ENCODE results near the gene UTS2. TPM values are rescaled to one million over a fixed set of nuclear protein-coding genes. Genes with fewer than 3 reads are reported as not detected.
A peak's percentile ranks its signal among the peaks of the same experiment; 100 is the strongest.

UTS2 gene
- total and polyA plus RNA-seq, 3 experiments from 2014 or later: 0.27 to 10.0 TPM; not detected in 1

DNA sequence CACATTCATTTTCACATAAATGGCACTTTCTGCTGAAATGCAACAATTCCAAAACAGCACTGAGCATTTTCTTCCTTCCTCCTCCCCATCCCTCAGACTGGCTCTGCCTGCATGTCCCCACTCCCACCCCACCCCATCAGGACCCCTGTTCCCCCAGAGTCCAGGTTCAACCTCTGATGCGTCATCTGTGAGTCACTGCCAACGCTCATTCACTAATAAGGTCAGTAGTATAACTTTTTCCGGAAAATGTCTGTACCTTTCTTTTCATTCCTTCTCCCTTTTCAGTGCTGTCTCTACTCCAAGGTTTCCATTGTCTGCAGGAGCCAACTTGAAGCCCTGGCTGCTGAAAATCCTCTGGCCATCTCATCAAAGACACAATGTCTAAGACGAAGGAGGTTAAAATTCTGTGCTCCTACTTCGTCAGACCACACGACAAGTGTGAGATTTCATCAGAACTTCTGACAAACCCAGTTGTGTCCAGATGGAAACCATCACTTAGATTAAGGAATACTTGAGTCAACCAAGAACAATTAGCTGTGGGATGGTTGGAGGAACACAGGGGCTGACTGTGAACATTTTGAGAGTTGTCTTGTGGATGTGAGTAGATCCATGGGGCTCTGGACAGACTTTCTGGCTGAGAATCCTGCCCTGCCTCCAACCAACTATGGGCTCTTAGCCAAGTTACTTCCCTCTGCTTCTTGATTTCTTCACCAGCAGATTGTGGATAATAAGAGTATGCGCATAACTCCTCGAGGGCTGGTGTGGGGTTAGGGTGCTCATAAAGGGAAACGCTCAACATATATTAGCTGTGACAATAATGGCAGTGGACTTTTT lies 35.6 kb upstream of the UTS2 start:
- ChIA-PET POLR2A (interaction anchor here (0.5 kb wide), 1 partner anchor 20 kb away, joined by 3 read pairs; no protein-coding TSS in a partner anchor), CTCF (no interaction called here)
- Histone ChIP-seq H3K9me3 (ENCODE audit: low read length) (no peaks in the 10 kb centered on the region), H3K27me3 (ENCODE audit: insufficient read depth, low read length, poor library complexity, severe bottlenecking) (no peaks in the 10 kb centered on the region), H3K27ac (ENCODE audit: low read depth, low read length) (no peak overlapping the region), H3K36me3 (ENCODE audit: insufficient read depth, low read length) (no peaks in the 10 kb centered on the region), H3K4me3 (ENCODE audit: low read length) (no peak overlapping the region), H3K4me1 (ENCODE audit: insufficient read depth, low read length) (no peaks in the 10 kb centered on the region)
- Mint-ChIP-seq H3K27ac (peak overlapping the region in 1 of 8 donors; percentile 43), H3K27me3 (peaks cover 18 to 37% of the 10 kb centered on the region in 2 donors), H3K4me3 (no peak overlapping the region), H3K4me1 (no peaks in the 10 kb centered on the region), H3K36me3 (peaks cover 0 to 2% (median 0%) of the 10 kb centered on the region in 3 donors), H3K9me3 (no peaks in the 10 kb centered on the region)
- no peak for DNase-seq

DNA sequence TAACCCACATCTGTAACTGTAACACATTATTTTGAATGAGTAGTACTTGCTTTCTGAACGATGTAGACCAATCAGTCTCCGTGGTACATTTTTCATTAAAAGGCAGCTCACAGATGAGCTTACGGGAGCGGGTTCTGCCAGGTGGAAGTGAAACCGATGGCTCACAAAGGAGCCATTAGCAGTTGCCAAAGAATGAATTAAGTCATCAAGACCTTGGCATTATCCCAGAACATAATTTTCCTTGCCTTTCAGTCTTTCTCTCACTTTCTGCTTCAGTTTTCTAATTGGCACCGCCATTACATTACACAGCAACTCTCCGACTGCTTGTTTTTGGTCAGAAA lies 33.5 kb upstream of the UTS2 start:
- no peak overlapping the region for H3K4me3 ChIP-seq (ENCODE audit: low read length)
- no peaks in the 10 kb centered on the region for H3K36me3 ChIP-seq (ENCODE audit: insufficient read depth, low read length)
- Mint-ChIP-seq H3K4me1 (no peaks in the 10 kb centered on the region), H3K27me3 (peaks cover 18 to 37% of the 10 kb centered on the region in 2 donors), H3K27ac (no peak overlapping the region), H3K4me3 (no peak overlapping the region), H3K9me3 (no peaks in the 10 kb centered on the region), H3K36me3 (peaks cover 0 to 2% (median 0%) of the 10 kb centered on the region in 3 donors)
- POLR2A ChIA-PET: no interaction called here
- no peak for DNase-seq
- CTCF ChIA-PET: no interaction called here
- no peaks in the 10 kb centered on the region for H3K4me1 ChIP-seq (ENCODE audit: insufficient read depth, low read length)
- H3K9me3 ChIP-seq (ENCODE audit: low read length): no peaks in the 10 kb centered on the region
- H3K27me3 ChIP-seq (ENCODE audit: insufficient read depth, low read length, poor library complexity, severe bottlenecking): no peaks in the 10 kb centered on the region
- no peak overlapping the region for H3K27ac ChIP-seq (ENCODE audit: low read depth, low read length)

DNA sequence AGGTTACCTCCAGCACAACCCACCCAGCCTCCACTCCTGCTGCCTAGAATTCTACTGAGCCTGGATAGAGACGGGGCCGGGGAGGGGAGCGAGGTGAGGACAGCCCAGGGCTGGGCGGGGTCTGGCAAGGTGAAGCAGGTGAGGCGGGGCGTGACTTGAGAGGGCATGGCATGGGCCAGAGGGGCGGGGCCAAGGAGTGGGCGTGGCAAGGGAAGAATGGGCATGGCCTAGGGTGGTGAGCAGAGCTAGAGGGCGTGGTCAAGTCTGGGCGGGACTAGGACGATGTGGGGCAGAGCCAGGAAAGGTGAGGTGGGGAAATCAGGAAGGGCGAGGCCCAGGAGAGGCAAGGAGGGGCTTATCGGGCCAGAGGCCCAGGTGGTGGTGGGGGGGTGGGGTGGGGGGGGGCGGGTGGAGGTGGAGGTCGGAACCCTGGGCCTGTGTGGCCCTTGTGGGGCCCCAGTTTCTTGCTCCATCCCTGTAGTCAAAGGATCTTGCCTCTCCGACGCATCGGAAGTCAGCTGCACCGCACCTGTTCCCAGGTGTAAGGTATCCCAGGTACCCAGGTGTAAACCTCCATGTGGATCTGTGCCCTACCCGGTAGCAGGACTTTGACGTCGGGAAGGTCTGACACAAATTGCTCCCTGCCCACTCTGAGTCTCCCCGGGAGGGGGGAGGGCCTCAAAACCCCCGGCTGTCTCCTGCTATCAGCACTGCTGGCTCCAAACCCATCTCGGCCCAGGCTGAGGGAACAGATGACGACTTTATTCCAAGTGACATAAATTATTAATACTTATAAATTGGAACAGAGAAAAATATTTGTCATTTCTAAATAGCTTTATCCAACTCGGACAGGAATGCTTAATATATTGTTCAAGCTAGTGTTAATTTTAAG lies 32.9 kb upstream of the UTS2 start:
- H3K9me3 Mint-ChIP-seq: no peaks in the 10 kb centered on the region
- POLR2A ChIA-PET: no interaction called here

DNA sequence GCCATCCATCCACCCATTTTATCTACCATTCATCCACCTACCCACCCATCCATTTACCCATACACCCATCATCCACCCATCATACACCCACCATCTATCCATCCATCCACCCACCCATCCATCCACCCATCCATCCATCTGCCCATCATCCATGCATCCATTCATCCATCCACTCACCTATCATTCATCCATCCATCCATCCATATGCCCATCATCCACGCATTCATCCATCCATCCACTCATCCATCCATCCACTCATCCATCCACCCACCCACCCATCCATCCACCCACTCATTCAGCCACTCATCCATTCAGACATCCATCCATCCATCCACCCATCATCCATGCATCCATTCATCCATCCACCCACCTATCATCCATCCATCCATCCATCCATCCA lies 31.9 kb upstream of the UTS2 start:
- ChIA-PET CTCF (no interaction called here), POLR2A (no interaction called here)
- Mint-ChIP-seq H3K27ac (peak overlapping the region in 1 of 8 donors; percentile 70), H3K9me3 (no peaks in the 10 kb centered on the region), H3K4me3 (no peak overlapping the region), H3K27me3 (peaks cover 15 to 32% of the 10 kb centered on the region in 2 donors), H3K36me3 (no peaks in the 10 kb centered on the region), H3K4me1 (no peaks in the 10 kb centered on the region)
- no peak for DNase-seq
- Histone ChIP-seq H3K27me3 (ENCODE audit: insufficient read depth, low read length, poor library complexity, severe bottlenecking) (no peaks in the 10 kb centered on the region), H3K4me3 (ENCODE audit: low read length) (no peak overlapping the region), H3K36me3 (ENCODE audit: insufficient read depth, low read length) (no peaks in the 10 kb centered on the region), H3K9me3 (ENCODE audit: low read length) (no peaks in the 10 kb centered on the region), H3K27ac (ENCODE audit: low read depth, low read length) (no peak overlapping the region), H3K4me1 (ENCODE audit: insufficient read depth, low read length) (no peaks in the 10 kb centered on the region)

More for the DNA sequence above, 32.9 kb upstream of the UTS2 start:
- Mint-ChIP-seq H3K4me1 (no peaks in the 10 kb centered on the region), H3K27ac (no peak overlapping the region), H3K36me3 (no peaks in the 10 kb centered on the region), H3K4me3 (no peak overlapping the region), H3K27me3 (peaks cover 18 to 37% of the 10 kb centered on the region in 2 donors)
- H3K27me3 ChIP-seq (ENCODE audit: insufficient read depth, low read length, poor library complexity, severe bottlenecking): no peaks in the 10 kb centered on the region
- peak in 2 of 5 donors; percentile 2 to 51 for DNase-seq
- H3K36me3 ChIP-seq (ENCODE audit: insufficient read depth, low read length): no peaks in the 10 kb centered on the region
- no peaks in the 10 kb centered on the region for H3K4me1 ChIP-seq (ENCODE audit: insufficient read depth, low read length)
- no peaks in the 10 kb centered on the region for H3K9me3 ChIP-seq (ENCODE audit: low read length)
- no peak overlapping the region for H3K4me3 ChIP-seq (ENCODE audit: low read length)
- no peak overlapping the region for H3K27ac ChIP-seq (ENCODE audit: low read depth, low read length)
- CTCF ChIA-PET: no interaction called here

DNA sequence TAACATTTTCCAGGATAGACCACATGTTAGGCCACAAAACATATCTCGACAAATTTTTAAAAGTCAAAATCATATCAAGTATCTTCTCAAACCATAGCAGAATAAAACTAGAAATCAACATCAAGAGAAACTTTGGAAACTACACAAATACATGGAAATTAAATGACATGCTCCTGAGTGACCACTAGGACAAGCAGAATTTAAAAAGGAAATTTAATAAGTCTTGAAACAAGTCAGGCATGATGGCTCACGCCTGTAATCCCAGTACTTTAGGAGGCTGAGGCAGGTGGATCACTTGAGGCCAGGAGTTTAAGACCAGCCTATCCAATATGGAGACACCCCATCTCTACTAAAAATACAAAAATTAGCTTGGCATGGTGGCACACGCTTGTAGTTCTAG lies 26.4 kb upstream of the UTS2 start:
- DNase-seq: no peak
- H3K27me3 Mint-ChIP-seq: peaks cover 7 to 17% of the 10 kb centered on the region in 2 donors
- H3K36me3 Mint-ChIP-seq: peaks cover 0 to 17% (median 3%) of the 10 kb centered on the region in 3 donors
- no peaks in the 10 kb centered on the region for H3K9me3 ChIP-seq (ENCODE audit: low read length)
- POLR2A ChIA-PET: no interaction called here
- H3K27me3 ChIP-seq (ENCODE audit: insufficient read depth, low read length, poor library complexity, severe bottlenecking): no peaks in the 10 kb centered on the region
- no peaks in the 10 kb centered on the region for H3K4me1 ChIP-seq (ENCODE audit: insufficient read depth, low read length)
- peaks cover 0 to 6% (median 0%) of the 10 kb centered on the region in 3 donors for H3K4me1 Mint-ChIP-seq
- no peak overlapping the region for H3K4me3 Mint-ChIP-seq
- H3K4me3 ChIP-seq (ENCODE audit: low read length): no peak overlapping the region
- H3K27ac Mint-ChIP-seq: no peak overlapping the region
- peaks cover 8 to 13% (median 12%) of the 10 kb centered on the region in 5 donors for H3K9me3 Mint-ChIP-seq
- CTCF ChIA-PET: no interaction called here
- H3K27ac ChIP-seq (ENCODE audit: low read depth, low read length): no peak overlapping the region
- no peaks in the 10 kb centered on the region for H3K36me3 ChIP-seq (ENCODE audit: insufficient read depth, low read length)

DNA sequence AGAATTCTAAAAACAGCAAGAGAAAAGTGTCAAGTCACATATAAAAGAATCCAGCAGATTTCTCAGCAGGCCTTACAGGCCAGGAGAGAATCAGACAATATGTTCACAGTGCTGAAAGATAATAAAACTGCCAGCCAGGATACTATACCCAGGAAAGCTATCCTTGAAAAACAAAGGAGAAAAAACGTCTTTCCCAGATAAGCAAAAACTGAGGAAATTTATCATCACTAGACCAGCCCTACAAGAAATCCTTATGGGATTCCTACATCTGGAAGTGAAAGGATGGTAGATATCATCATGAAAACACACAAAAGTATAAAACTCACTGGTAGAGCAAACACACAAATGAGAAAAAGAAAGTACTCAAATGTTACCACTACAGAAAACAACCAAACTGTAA lies 25.2 kb upstream of the UTS2 start:
- Histone ChIP-seq H3K4me1 (ENCODE audit: insufficient read depth, low read length) (no peaks in the 10 kb centered on the region), H3K27ac (ENCODE audit: low read depth, low read length) (no peak overlapping the region), H3K36me3 (ENCODE audit: insufficient read depth, low read length) (no peaks in the 10 kb centered on the region), H3K4me3 (ENCODE audit: low read length) (no peak overlapping the region), H3K9me3 (ENCODE audit: low read length) (no peaks in the 10 kb centered on the region), H3K27me3 (ENCODE audit: insufficient read depth, low read length, poor library complexity, severe bottlenecking) (no peaks in the 10 kb centered on the region)
- Mint-ChIP-seq H3K9me3 (peaks cover 8 to 13% (median 12%) of the 10 kb centered on the region in 5 donors), H3K27me3 (peaks cover 8 to 19% of the 10 kb centered on the region in 2 donors), H3K27ac (no peak overlapping the region), H3K36me3 (peaks cover 0 to 22% (median 3%) of the 10 kb centered on the region in 3 donors), H3K4me3 (no peak overlapping the region), H3K4me1 (peaks cover 0 to 6% (median 0%) of the 10 kb centered on the region in 3 donors)
- ChIA-PET POLR2A (no interaction called here), CTCF (interaction anchor here (1.1 kb wide), 1 partner anchor 20 kb away, joined by 3 read pairs; no protein-coding TSS in a partner anchor)
- DNase-seq: no peak

DNA sequence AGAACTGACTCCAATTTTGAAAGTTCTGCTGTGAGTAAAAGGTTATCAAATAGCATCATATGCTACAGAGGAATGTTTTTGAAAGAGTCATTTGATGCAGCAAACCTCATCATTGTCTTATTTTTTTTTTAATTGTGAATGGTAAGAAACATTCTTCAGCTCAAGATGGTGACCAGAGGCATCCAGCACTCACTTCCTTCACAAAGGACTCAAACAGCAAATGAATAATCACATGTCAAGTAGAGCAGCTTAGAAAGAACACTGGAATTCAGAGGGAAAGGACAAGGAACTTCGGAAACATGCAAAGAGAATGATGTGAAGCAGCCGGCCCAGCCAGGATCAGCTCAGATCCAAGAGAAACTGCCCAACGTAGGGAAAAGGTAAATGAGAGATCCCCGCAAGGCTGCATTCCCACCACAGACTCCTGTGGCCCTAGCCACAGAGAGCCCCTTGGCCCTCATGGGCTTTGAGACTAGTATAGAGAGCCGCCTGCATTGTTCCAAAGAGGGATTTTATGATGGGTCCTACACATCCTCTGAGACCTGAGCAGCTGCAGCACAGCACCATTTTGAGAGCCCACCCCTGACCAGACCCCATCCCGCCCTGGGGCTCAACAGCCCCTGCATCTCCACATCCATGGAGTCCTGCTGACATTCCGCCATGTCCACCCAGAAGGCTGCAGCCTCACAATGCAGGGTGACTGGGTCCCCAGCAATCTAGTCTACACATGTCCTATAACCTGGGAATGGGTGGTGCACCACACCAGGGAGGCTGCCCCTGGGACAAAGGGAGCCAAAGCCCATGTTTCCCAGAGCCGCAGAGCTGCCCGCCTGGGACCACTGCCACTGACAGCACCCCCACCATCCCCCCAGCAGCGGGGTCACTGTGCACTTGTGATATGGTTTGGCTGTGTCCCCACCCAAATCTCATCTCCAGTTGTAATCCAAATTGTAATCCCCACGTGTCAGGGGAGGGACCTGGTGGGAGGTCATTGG lies 21.2 kb upstream of the UTS2 start:
- Mint-ChIP-seq H3K4me3 (no peak overlapping the region), H3K36me3 (peaks cover 0 to 22% (median 3%) of the 10 kb centered on the region in 3 donors), H3K27me3 (peaks cover 11 to 19% of the 10 kb centered on the region in 2 donors), H3K9me3 (peaks cover 8 to 13% (median 12%) of the 10 kb centered on the region in 5 donors), H3K4me1 (peaks cover 0 to 6% (median 0%) of the 10 kb centered on the region in 3 donors), H3K27ac (peak overlapping the region in 1 of 8 donors; percentile 29)
- Histone ChIP-seq H3K27me3 (ENCODE audit: insufficient read depth, low read length, poor library complexity, severe bottlenecking) (no peaks in the 10 kb centered on the region), H3K9me3 (ENCODE audit: low read length) (no peaks in the 10 kb centered on the region), H3K27ac (ENCODE audit: low read depth, low read length) (no peak overlapping the region), H3K36me3 (ENCODE audit: insufficient read depth, low read length) (no peaks in the 10 kb centered on the region), H3K4me1 (ENCODE audit: insufficient read depth, low read length) (no peaks in the 10 kb centered on the region), H3K4me3 (ENCODE audit: low read length) (no peak overlapping the region)
- DNase-seq: no peak
- POLR2A ChIA-PET: no interaction called here
- CTCF ChIA-PET: no interaction called here

Measured in CD8-positive, alpha-beta memory T cell (primary cell).